GM19328 (cell line): ENCODE data around the gene SERPINB1.
"Not testable (repeated sequence)": the region's sequence is repeated elsewhere in the genome, so short reads cannot be mapped to it uniquely, and the experiment has no call there.

Source experiments
- ATAC-seq: cut with Tn5 transposase; IDR thresholded peaks from one replicate; pipeline ENCODE4 v1.9.1; 2021; ENCODE audit warnings: mild to moderate bottlenecking, moderate library complexity; ENCODE audit not compliant: unreplicated experiment

Gene SERPINB1

GRCh38 chr6:2841264-2842138 is at the start of gene SERPINB1:
TSS of gene SERPINB1 (minus strand) at chr6:2841863. CDS start at chr6:2840586, 1,277 bp downstream.
- peak; percentile 66 for ATAC-seq

- no peak for ATAC-seq
Observed at GRCh38 chr6:2890976-2891767, 49.5 kb upstream of the SERPINB1 start.

GRCh38 chr6:2885967-2886735 is 44.5 kb upstream of the SERPINB1 start:
- ATAC-seq, result no peak

- no peak for ATAC-seq
Observed at GRCh38 chr6:2884804-2885203, 43.1 kb upstream of the SERPINB1 start.

- no peak for ATAC-seq
Observed at GRCh38 chr6:2883673-2884072, 42.0 kb upstream of the SERPINB1 start.

GRCh38 chr6:2881423-2881822 is 39.8 kb upstream of the SERPINB1 start:
- ATAC-seq, result no peak

- ATAC-seq, result not testable (repeated sequence)
Observed at GRCh38 chr6:2880156-2880555, 38.5 kb upstream of the SERPINB1 start.

GRCh38 chr6:2877960-2878359 is 36.3 kb upstream of the SERPINB1 start:
- ATAC-seq, result no peak

- no peak for ATAC-seq
Observed at GRCh38 chr6:2877057-2877882, 35.6 kb upstream of the SERPINB1 start.

- ATAC-seq, result no peak
Observed at GRCh38 chr6:2876210-2877056, 34.8 kb upstream of the SERPINB1 start.

- ATAC-seq, result no peak
Observed at GRCh38 chr6:2875359-2876191, 33.9 kb upstream of the SERPINB1 start.

GRCh38 chr6:2873643-2874042 is 32.0 kb upstream of the SERPINB1 start:
- no peak for ATAC-seq

- ATAC-seq, result no peak
Observed at GRCh38 chr6:2872423-2873358, 31.0 kb upstream of the SERPINB1 start.

- no peak for ATAC-seq
Observed at GRCh38 chr6:2871953-2872352, 30.3 kb upstream of the SERPINB1 start.

GRCh38 chr6:2871102-2871501 is 29.4 kb upstream of the SERPINB1 start:
- ATAC-seq, result no peak

GRCh38 chr6:2870046-2870636 is 28.5 kb upstream of the SERPINB1 start:
- ATAC-seq, result no peak

- ATAC-seq, result no peak
Observed at GRCh38 chr6:2868637-2869036, 27.0 kb upstream of the SERPINB1 start.
